GM19023 (cell line): Measurements from ENCODE around the gene SLC18A3.

Experiments
- ATAC-seq: cut with Tn5 transposase; IDR thresholded peaks from one replicate; pipeline ENCODE4 v1.9.1; 2021; ENCODE audit warnings: mild to moderate bottlenecking, moderate library complexity; ENCODE audit not compliant: unreplicated experiment

Gene SLC18A3

GRCh38 chr10:49625411-49625810 lies 15.3 kb downstream of the SLC18A3 start:
- ATAC-seq: no peak

- ATAC-seq: no peak
Observed at GRCh38 chr10:49627038-49627437, 16.9 kb downstream of the SLC18A3 start.

- no peak for ATAC-seq
Observed at GRCh38 chr10:49627644-49628247, 17.6 kb downstream of the SLC18A3 start.

- no peak for ATAC-seq
Observed at GRCh38 chr10:49628599-49628998, 18.5 kb downstream of the SLC18A3 start.

GRCh38 chr10:49629431-49629881 lies 19.3 kb downstream of the SLC18A3 start:
- no peak for ATAC-seq

- no peak for ATAC-seq
Observed at GRCh38 chr10:49631975-49632374, 21.9 kb downstream of the SLC18A3 start.

GRCh38 chr10:49632406-49633317 lies 22.6 kb downstream of the SLC18A3 start:
- ATAC-seq: no peak

GRCh38 chr10:49633327-49634068 lies 23.4 kb downstream of the SLC18A3 start:
- ATAC-seq: no peak

- no peak for ATAC-seq
Observed at GRCh38 chr10:49634069-49634660, 24.1 kb downstream of the SLC18A3 start.

GRCh38 chr10:49642311-49642710 lies 32.2 kb downstream of the SLC18A3 start:
- ATAC-seq: no peak

GRCh38 chr10:49643241-49644034 lies 33.3 kb downstream of the SLC18A3 start:
- ATAC-seq: no peak

- no peak for ATAC-seq
Observed at GRCh38 chr10:49644035-49644646, 34.0 kb downstream of the SLC18A3 start.

- ATAC-seq: no peak
Observed at GRCh38 chr10:49645417-49645816, 35.3 kb downstream of the SLC18A3 start.

GRCh38 chr10:49645871-49646870 lies 36.1 kb downstream of the SLC18A3 start:
- no peak for ATAC-seq

- ATAC-seq: no peak
Observed at GRCh38 chr10:49647554-49647953, 37.4 kb downstream of the SLC18A3 start.

GRCh38 chr10:49647985-49648795 lies 38.1 kb downstream of the SLC18A3 start:
- ATAC-seq: no peak

GRCh38 chr10:49649294-49649693 lies 39.2 kb downstream of the SLC18A3 start:
- ATAC-seq: no peak
